ENCODE measurements around the gene SUN5. TPM values are rescaled to one million over a fixed set of nuclear protein-coding genes. Genes with fewer than 3 reads are reported as not detected.

Gene SUN5
- total RNA-seq, 2 experiments from 2014 or later, result not detected

DNA sequence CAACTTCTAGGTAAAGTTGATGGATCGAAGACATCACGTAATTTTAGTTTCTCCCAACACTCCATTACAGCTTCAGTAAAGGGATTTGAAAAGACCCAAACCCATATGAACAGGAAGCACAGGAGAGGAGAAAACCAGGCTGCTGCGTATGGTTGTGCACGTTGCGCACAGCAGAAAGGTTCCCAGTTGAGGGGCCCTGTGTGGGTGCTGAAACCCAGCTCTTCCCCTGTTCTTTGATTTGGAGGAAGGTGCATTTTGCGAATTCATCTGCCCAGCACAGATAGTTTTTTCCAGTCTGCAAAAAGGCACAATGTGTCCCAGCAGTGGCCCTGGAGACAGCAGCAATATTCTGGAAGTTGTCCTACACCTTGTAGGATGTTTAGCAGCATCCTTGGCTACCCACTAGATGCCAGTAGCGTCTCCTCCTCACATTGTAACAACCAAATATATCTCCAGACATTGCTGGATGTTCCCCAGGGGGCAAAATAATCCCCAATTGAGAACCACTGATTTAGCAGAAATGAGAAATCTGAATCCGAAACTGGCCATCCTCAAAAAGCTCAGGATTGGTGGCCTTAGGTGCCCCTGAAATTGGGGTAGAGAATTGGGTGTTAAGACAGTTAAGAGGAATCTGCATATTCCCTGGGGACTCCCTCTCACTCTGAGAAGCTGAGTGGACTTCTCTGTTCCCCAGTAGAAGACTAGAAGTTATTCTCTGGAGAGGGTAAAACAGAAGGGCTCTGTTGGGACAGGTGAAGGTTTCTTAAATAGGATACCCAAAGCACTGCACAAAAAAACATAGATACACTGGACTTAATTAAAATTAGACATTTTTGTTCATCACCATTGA, 12.2 kb downstream of the SUN5 start:
- H3K9me3 Mint-ChIP-seq, result peaks cover 10% of the 10 kb centered on the region
- intact Hi-C loops (cut with micrococcal nuclease), result no loop called here
- no peak for DNase-seq
- H3K27ac Mint-ChIP-seq, result no peak overlapping the region
- H3K4me3 Mint-ChIP-seq, result no peak overlapping the region
- H3K36me3 Mint-ChIP-seq (ENCODE audit: low read depth), result peaks cover 3% of the 10 kb centered on the region
- no peaks in the 10 kb centered on the region for H3K27me3 Mint-ChIP-seq
- ChIA-PET CTCF (interaction anchor here (1.6 to 4.3 kb wide), 3 partner anchors 13 to 46 kb away, joined by 5 to 32 read pairs (median 13); partner anchors contain the start of gene SUN5), POLR2A (interaction anchor here (0.7 to 1.4 kb wide), 3 partner anchors 14 to 24 kb away, joined by 3 to 5 read pairs (median 4); no protein-coding TSS in a partner anchor)
- peaks cover 29% of the 10 kb centered on the region for H3K4me1 Mint-ChIP-seq (ENCODE audit: low read depth)
- TF ChIP-seq, protein P1, sequence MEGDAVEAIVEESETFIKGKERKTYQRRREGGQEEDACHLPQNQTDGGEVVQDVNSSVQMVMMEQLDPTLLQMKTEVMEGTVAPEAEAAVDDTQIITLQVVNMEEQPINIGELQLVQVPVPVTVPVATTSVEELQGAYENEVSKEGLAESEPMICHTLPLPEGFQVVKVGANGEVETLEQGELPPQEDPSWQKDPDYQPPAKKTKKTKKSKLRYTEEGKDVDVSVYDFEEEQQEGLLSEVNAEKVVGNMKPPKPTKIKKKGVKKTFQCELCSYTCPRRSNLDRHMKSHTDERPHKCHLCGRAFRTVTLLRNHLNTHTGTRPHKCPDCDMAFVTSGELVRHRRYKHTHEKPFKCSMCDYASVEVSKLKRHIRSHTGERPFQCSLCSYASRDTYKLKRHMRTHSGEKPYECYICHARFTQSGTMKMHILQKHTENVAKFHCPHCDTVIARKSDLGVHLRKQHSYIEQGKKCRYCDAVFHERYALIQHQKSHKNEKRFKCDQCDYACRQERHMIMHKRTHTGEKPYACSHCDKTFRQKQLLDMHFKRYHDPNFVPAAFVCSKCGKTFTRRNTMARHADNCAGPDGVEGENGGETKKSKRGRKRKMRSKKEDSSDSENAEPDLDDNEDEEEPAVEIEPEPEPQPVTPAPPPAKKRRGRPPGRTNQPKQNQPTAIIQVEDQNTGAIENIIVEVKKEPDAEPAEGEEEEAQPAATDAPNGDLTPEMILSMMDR (IDR thresholded peaks at IDR 0.05), result no peak
- ATAC-seq, result no peak

DNA sequence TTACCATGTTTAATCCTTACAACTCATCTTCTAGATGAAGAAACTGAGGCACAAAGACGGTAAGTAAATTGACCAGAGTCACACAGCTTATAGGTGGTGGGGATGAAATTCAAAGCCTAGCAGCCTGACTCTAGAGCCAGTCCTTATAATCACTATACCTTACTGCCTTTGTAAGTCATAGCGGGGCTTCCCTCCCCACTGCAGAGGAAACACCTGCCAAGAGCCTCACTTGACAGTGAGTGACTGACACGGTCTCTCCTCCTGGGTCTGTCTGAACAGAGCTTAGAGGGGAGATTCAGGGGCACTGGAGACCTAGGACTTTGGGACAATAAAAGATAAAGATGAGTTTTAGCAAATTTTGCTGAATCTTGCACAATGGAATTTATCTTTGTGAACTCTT, 12.8 kb downstream of the SUN5 start:
- peak; percentile 88 for ATAC-seq
- CTCF ChIA-PET, result interaction anchor here (1.6 to 3.4 kb wide), 2 partner anchors 14 to 45 kb away, joined by 5 to 13 read pairs; partner anchors contain the start of gene SUN5
- Mint-ChIP-seq H3K4me3 (no peak overlapping the region), H3K27me3 (no peaks in the 10 kb centered on the region), H3K4me1 (ENCODE audit: low read depth) (peaks cover 29% of the 10 kb centered on the region), H3K36me3 (ENCODE audit: low read depth) (peaks cover 3% of the 10 kb centered on the region), H3K9me3 (peaks cover 10% of the 10 kb centered on the region), H3K27ac (no peak overlapping the region)
- peak; percentile 46 for DNase-seq
- POLR2A ChIA-PET, result interaction anchor here (0.7 to 1.6 kb wide), 4 partner anchors 13 to 48 kb away, joined by 3 to 5 read pairs (median 4); no protein-coding TSS in a partner anchor
- intact Hi-C loops (cut with micrococcal nuclease), result no loop called here
- TF ChIP-seq, protein P1 (IDR thresholded peaks at IDR 0.05), result no peak

DNA sequence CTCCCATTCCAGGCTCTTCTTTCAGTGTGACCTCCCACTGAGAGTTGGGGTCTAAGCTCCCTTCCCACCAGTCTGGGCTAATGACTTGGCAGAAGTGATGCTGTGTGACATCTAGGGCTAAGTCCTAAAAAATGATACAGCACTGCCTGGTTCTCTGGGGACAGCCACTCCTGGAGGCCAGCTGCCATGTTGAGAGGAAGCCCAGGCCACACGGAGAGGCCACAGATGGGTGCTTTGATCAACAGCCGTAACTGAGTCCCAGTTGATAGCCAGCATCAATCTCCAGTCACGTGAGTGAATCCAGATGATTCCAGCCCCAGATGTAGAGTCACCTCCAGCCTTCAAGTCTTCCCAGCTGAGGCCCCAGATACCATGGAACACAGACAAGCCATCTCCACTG, 13.8 kb downstream of the SUN5 start:
- ATAC-seq, result no peak
- Mint-ChIP-seq H3K4me3 (no peak overlapping the region), H3K27ac (no peak overlapping the region), H3K4me1 (ENCODE audit: low read depth) (peaks cover 29% of the 10 kb centered on the region), H3K36me3 (ENCODE audit: low read depth) (peaks cover 3% of the 10 kb centered on the region), H3K9me3 (peaks cover 8% of the 10 kb centered on the region), H3K27me3 (no peaks in the 10 kb centered on the region)
- TF ChIP-seq, protein P1 (IDR thresholded peaks at IDR 0.05), result no peak
- ChIA-PET POLR2A (interaction anchor here (1.2 to 1.6 kb wide), 3 partner anchors 9 to 49 kb away, joined by 3 to 5 read pairs (median 3); no protein-coding TSS in a partner anchor), CTCF (interaction anchor here (1.0 to 3.4 kb wide), 4 partner anchors 15 to 212 kb away, joined by 3 to 13 read pairs (median 4); partner anchors contain the start of gene SUN5)
- intact Hi-C loops (cut with micrococcal nuclease), result no loop called here
- DNase-seq, result no peak

DNA sequence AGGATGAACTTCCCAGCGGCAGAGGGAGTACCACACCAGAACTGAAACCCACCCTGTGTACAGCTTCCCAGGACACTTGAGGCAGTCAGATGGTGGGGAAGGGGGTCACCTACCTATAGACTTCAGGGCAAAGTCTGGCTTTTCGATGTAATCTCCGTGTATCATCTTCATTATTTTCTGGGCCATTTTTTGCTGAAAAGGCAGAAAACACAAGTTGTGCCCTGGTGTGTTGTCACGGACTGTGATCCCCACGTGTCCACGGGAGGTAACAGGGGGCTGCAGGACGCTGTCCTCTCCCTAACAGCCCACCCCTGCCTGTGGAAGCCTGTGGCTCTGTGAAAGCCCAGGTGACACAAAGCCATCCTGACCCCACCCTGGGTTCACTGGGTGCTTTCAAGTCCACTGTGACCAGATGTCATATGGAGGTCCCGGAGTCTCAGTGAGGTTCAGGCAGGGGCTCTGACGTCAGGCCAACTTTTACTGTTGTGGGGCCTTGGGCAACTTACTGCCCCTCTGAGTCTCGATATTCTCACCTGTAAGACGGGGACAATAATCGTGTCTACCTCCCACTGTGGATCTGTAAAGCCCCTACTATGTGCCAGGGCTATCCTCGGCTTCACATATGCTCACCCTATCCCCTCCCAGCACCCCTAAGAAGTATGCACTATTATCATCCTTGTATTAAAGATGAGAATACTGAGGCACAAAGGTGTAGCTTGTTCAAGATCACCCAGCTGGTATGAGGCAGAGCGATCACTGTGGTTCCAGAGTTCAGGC, 14.5 kb downstream of the SUN5 start:
- CTCF ChIA-PET, result interaction anchor here (1.0 to 3.4 kb wide), 4 partner anchors 15 to 211 kb away, joined by 3 to 13 read pairs (median 4); partner anchors contain the start of gene SUN5
- Mint-ChIP-seq H3K27ac (no peak overlapping the region), H3K36me3 (ENCODE audit: low read depth) (peaks cover 2% of the 10 kb centered on the region), H3K4me1 (ENCODE audit: low read depth) (peaks cover 29% of the 10 kb centered on the region), H3K9me3 (peaks cover under 1% of the 10 kb centered on the region), H3K4me3 (no peak overlapping the region), H3K27me3 (no peaks in the 10 kb centered on the region)
- ATAC-seq (no peak), DNase-seq (no peak)
- intact Hi-C loops (cut with micrococcal nuclease), result no loop called here
- TF ChIP-seq, protein P1 (IDR thresholded peaks at IDR 0.05), result no peak
- POLR2A ChIA-PET, result interaction anchor here (1.2 to 1.6 kb wide), 2 partner anchors 8 to 50 kb away, joined by 3 read pairs; no protein-coding TSS in a partner anchor

Measured in activated CD8-positive, alpha-beta T cell treated with anti-CD3 and anti-CD28 coated beads for 36 hours (primary cell).